Adrenal gland (tissue), 12 donors: ENCODE results near the gene CSF1R. TPM values are rescaled to one million over a fixed set of nuclear protein-coding genes. Genes with fewer than 3 reads are reported as not detected.
A peak's percentile ranks its signal among the peaks of the same experiment; 100 is the strongest.

Experiments
- DNase-seq, 7 donors: peaks; one replicate each; pipeline ENCODE4 v3.0.0-alpha.2; 2019 to 2020
- H3K27ac ChIP-seq, 5 donors: fragments of 200-600 bp; sonication (generic) in 4 of 5; 1 replicate in 3 of 5; 2 replicates in 2 of 5; pipeline versions ENCODE4 v1.5.1 to v1.8.0; 2016 to 2020; ENCODE audit warnings: mild to moderate bottlenecking in 1 of 5
- H3K27me3 ChIP-seq: fragments of 200-600 bp; 2 replicates; pipeline ENCODE4 v1.8.0; 2021
- H3K36me3 ChIP-seq, 2 donors: fragments of 200-600 bp; replicated peaks in 1 of 2; 1 replicate in 1 of 2; 2 replicates in 1 of 2; pipeline versions ENCODE4 v1.5.1 to v1.8.0; 2018 to 2022
- H3K4me1 ChIP-seq, 2 donors: fragments of 200-600 bp; replicated peaks in 1 of 2; 1 replicate in 1 of 2; 2 replicates in 1 of 2; pipeline versions ENCODE4 v1.5.1 to v1.8.0; 2018 to 2021
- H3K4me3 ChIP-seq, 4 donors: fragments of 200-600 bp; sonication (generic) in 3 of 4; one replicate each; pipeline ENCODE4 v1.5.1; 2016 to 2018
- H3K9me3 ChIP-seq, 3 donors: fragments of 200-600 bp; sonication (generic) in 1 of 3; replicated peaks in 1 of 3; 1 replicate in 2 of 3; 2 replicates in 1 of 3; pipeline versions ENCODE4 v1.5.1 to v1.8.0; 2016 to 2021
- CTCF ChIP-seq, 6 experiments: fragments of 450-650 bp in 4 of 6; fragments of 200-600 bp in 2 of 6; sonication (generic) in 1 of 6; IDR thresholded peaks; 1 replicate in 5 of 6; 2 replicates in 1 of 6; pipeline versions ENCODE4 v1.5.1 to v1.8.0; 2016 to 2021; ENCODE audit warnings: antibody characterized with exemption in 6 of 6, mild to moderate bottlenecking in 2 of 6, moderate library complexity in 1 of 6
- POLR2A ChIP-seq, 2 donors: fragments of 450-650 bp; IDR thresholded peaks; one replicate each; pipeline ENCODE4 v1.6.1; 2017; ENCODE audit warnings: antibody characterized with exemption in 2 of 2, mild to moderate bottlenecking in 2 of 2, moderate library complexity in 1 of 2
- WGBS, 4 donors: extraction: QIAGEN DNeasy Blood & Tissue Kit in 2 of 4; methylation state at CpG; one replicate each; pipeline versions ENCODE4 v1.1.5 to v1.1.7; 2013 to 2017; 5-methylcytosine and 5-hydroxymethylcytosine counted together
- intact Hi-C, 2 donors: fragments of 100-400 bp; cut with DNase I; formaldehyde crosslinking; loops; one replicate each; pipeline versions ENCODE4 v1.14.1 to v1.15.0; 2022 to 2023
- polyA plus RNA-seq, 3 donors: library from polyadenylated mRNA; stranded (reverse); fragments of 200-250 nt in 2 of 3; fragments of 350-450 nt in 1 of 3; fragmentation: Illumina TruSeq in 1 of 3; extraction: RNeasy Lipid Tissue Mini Kit (QIAGEN cat#74804) in 1 of 3; gene quantifications; one replicate each; pipeline ENCODE4 v1.2.3, GENCODE V29; 2013 to 2014
- total RNA-seq, 9 donors: library from RNA; depleted of rRNA in 4 of 9; stranded (reverse); fragments of >200 nt in 4 of 9; fragments of 120-200 nt in 1 of 9; fragmentation: NEBNext Ultra II Directional in 1 of 9; extraction: Animal tissue kit (Norgen Biotek cat#: 25700) in 1 of 9; gene quantifications; one replicate each; pipeline versions ENCODE4 v1.1.0 to v1.2.4, GENCODE V29; 2013 to 2023
- donor health status: healthy with polysubstance abuse.
- donor health status: Bipolar disorder and iron deficiency.
- donor health status: DM: yes; HTN: yes; CAD: no.
- donor health status: DM: no; HTN: no; CAD: no.
- donor health status: DM: no; HTN: no; CAD: no.
- donor health status: DM: yes; HTN: yes; CAD: no.

Gene CSF1R
- total and polyA plus RNA-seq, 12 donors: 4.6 to 165 (median 72.4) TPM

GRCh38 chr5:150046031-150046430, 40.3 kb downstream of the CSF1R start:
- H3K36me3 ChIP-seq: peaks cover 0 to 96% of the 10 kb centered on the region in 2 donors
- DNase-seq: no peak
- H3K9me3 ChIP-seq: no peaks in the 10 kb centered on the region
- H3K27ac ChIP-seq: no peak overlapping the region
- TF ChIP-seq POLR2A (IDR thresholded peaks at IDR 0.05) (no peak), CTCF (IDR thresholded peaks at IDR 0.05) (no peak)
- WGBS, 4 donors: 89 to 96% (median 95%) methylated on average over 6 of the region's 6 CpGs
- peaks cover 13 to 44% of the 10 kb centered on the region in 2 donors for H3K4me1 ChIP-seq
- no peak overlapping the region for H3K4me3 ChIP-seq
- intact Hi-C loops: no loop called here
- no peaks in the 10 kb centered on the region for H3K27me3 ChIP-seq

- Histone ChIP-seq H3K9me3 (no peaks in the 10 kb centered on the region), H3K36me3 (peaks cover 0 to 96% of the 10 kb centered on the region in 2 donors), H3K4me3 (no peak overlapping the region), H3K27ac (no peak overlapping the region), H3K4me1 (peaks cover 13 to 41% of the 10 kb centered on the region in 2 donors), H3K27me3 (no peaks in the 10 kb centered on the region)
- DNase-seq: no peak
- intact Hi-C loops: no loop called here
- WGBS, 4 donors: 92 to 94% (median 93%) methylated on average over 6 of the region's 6 CpGs
- no peak for TF ChIP-seq CTCF (IDR thresholded peaks at IDR 0.05)
- TF ChIP-seq POLR2A (IDR thresholded peaks at IDR 0.05): no peak
Measured at GRCh38 chr5:150045549-150045948, 40.8 kb downstream of the CSF1R start.

GRCh38 chr5:150044712-150045111, 41.6 kb downstream of the CSF1R start:
- H3K4me1 ChIP-seq: peaks cover 13 to 33% of the 10 kb centered on the region in 2 donors
- DNase-seq: no peak
- intact Hi-C loops: no loop called here
- no peak overlapping the region for H3K4me3 ChIP-seq
- H3K9me3 ChIP-seq: no peaks in the 10 kb centered on the region
- WGBS, 4 donors: 46 to 70% (median 66%) methylated on average over 7 of the region's 7 CpGs
- no peaks in the 10 kb centered on the region for H3K27me3 ChIP-seq
- no peak for TF ChIP-seq POLR2A (IDR thresholded peaks at IDR 0.05)
- no peak for TF ChIP-seq CTCF (IDR thresholded peaks at IDR 0.05)
- peak overlapping the region in 1 of 5 donors; percentile 8 for H3K27ac ChIP-seq
- peaks cover 0 to 96% of the 10 kb centered on the region in 2 donors for H3K36me3 ChIP-seq

GRCh38 chr5:150044329-150044681, 42.0 kb downstream of the CSF1R start:
- TF ChIP-seq POLR2A (IDR thresholded peaks at IDR 0.05) (no peak), CTCF (IDR thresholded peaks at IDR 0.05) (no peak)
- peak in 1 of 7 donors; percentile 42 for DNase-seq
- Histone ChIP-seq H3K27ac (peak overlapping the region in 2 of 5 donors; percentile 7 to 8), H3K4me3 (no peak overlapping the region), H3K4me1 (peaks cover 13 to 30% of the 10 kb centered on the region in 2 donors), H3K9me3 (no peaks in the 10 kb centered on the region), H3K36me3 (peaks cover 0 to 94% of the 10 kb centered on the region in 2 donors), H3K27me3 (no peaks in the 10 kb centered on the region)
- intact Hi-C loops: no loop called here
